Measurements from ENCODE around the gene VN1R5. TPM values are rescaled to one million over a fixed set of nuclear protein-coding genes. Genes with fewer than 3 reads are reported as not detected.
"Not testable (repeated sequence)": the region's sequence is repeated elsewhere in the genome, so short reads cannot be mapped to it uniquely, and the experiment has no call there.

VN1R5 gene
- total RNA-seq: not detected in 2 replicates

DNA sequence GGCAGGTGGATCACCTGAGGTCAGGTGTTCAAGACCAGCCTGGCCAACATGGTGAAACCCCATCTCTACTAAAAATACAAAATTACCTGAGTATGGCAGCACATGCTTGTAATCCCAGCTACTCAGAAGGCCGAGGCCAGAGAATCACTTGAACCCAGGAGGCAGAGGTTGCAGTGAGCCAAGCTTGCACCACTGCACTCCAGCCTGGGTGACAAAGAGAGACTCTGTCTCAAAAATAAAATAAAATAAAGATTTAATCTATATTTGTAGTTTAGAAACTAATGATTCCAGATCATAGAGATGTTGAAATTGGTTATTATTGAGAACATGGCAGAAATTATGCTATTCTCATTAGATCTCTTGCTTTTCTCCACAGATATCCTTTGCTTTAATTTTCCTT, at the start of gene VN1R5:
Gene VN1R5 (plus strand): TSS at position 301 of the 400 bp plus-strand sequence.
- H3K4me3 ChIP-seq (ENCODE audit: low read depth, low read length); H3K36me3 ChIP-seq (ENCODE audit: control insufficient read depth, insufficient read depth, low read length); DNase-seq (ENCODE audit: low read depth); H3K27me3 ChIP-seq (ENCODE audit: control insufficient read depth, insufficient read depth, low read length): not testable (repeated sequence)

DNA sequence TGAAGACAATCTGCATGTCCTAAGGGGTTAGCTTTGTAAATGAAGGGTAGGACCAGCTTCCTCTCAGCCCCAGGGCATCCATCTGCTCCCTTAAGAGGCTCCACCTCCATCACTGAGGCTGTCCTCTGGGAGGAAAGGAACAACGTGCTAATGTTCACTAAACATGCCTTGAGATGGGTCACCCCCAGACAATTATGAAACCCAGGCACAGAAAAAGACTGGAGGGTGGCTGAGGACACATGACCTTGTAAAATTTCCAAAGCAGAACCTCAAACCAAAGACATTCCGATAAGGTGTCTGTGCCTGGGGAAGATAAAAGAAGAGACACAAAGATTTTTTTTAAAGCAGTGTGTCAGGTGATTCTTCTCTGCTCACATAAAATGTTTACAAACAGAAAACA, 46.5 kb upstream of the VN1R5 start:
- H3K36me3 ChIP-seq (ENCODE audit: control insufficient read depth, insufficient read depth, low read length): no peaks in the 10 kb centered on the region
- peak overlapping the region; percentile 89 for H3K4me3 ChIP-seq (ENCODE audit: low read depth, low read length)
- no peaks in the 10 kb centered on the region for H3K27me3 ChIP-seq (ENCODE audit: control insufficient read depth, insufficient read depth, low read length)
- no peak for DNase-seq (ENCODE audit: low read depth)
- TF ChIP-seq, protein P1, sequence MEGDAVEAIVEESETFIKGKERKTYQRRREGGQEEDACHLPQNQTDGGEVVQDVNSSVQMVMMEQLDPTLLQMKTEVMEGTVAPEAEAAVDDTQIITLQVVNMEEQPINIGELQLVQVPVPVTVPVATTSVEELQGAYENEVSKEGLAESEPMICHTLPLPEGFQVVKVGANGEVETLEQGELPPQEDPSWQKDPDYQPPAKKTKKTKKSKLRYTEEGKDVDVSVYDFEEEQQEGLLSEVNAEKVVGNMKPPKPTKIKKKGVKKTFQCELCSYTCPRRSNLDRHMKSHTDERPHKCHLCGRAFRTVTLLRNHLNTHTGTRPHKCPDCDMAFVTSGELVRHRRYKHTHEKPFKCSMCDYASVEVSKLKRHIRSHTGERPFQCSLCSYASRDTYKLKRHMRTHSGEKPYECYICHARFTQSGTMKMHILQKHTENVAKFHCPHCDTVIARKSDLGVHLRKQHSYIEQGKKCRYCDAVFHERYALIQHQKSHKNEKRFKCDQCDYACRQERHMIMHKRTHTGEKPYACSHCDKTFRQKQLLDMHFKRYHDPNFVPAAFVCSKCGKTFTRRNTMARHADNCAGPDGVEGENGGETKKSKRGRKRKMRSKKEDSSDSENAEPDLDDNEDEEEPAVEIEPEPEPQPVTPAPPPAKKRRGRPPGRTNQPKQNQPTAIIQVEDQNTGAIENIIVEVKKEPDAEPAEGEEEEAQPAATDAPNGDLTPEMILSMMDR (IDR thresholded peaks at IDR 0.05; ENCODE audit: insufficient read depth, low read length, poor library complexity, severe bottlenecking): no peak

DNA sequence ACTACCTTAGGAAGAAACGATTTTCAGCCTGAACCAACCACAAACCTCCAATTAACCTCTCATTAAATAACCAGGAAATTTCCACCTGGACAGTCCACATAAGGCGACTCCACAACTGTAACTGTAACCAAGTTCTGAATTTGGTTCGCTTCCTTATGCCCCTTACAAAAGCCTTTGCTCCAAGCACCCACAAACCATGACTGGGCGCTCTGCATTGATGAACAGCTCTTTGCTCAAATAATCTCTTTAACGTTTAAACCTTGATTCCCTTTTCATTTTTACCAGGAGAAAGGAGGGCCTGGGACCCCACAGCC, 45.9 kb upstream of the VN1R5 start:
- no peak for DNase-seq (ENCODE audit: low read depth)
- H3K27me3 ChIP-seq (ENCODE audit: control insufficient read depth, insufficient read depth, low read length): no peaks in the 10 kb centered on the region
- TF ChIP-seq, protein P1 (IDR thresholded peaks at IDR 0.05; ENCODE audit: insufficient read depth, low read length, poor library complexity, severe bottlenecking): no peak

DNA sequence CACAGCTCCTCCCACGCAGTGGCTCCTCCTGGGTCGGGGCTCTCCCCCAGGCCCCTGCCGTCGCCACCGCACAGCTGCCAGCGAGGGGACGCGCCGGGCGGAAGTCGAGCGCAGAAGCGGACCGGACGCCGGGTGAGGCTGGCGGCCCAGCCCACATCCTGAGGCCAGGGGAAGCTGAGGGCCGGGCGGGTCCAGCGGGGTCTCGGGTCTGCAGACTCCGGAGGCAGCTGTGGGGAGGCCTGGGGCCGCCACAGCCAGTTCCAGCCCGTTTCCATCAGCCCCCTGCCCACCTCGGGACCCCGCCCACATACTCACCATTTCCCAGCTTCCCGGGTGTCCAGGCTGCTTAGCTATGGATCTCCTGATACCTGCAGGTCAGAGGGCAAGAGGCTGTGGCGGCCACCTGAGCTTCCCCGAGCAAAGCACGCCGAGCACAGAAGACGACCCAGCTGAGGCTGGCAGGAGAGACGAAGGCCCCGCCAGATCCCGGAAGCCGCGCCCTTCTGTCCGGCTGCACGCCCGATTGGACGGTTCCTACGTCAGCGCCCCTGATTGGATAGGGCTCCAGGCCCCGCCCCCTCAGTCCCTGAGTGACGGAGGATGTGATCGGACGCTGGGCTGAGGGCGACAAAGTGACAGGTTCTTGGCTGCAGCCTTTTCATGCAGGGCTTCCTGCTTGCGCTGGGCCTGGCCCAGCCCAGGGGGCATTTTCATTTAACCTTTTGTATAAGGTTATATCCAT, 45.3 kb upstream of the VN1R5 start:
- TF ChIP-seq, protein P1 (IDR thresholded peaks at IDR 0.05; ENCODE audit: insufficient read depth, low read length, poor library complexity, severe bottlenecking): no peak
- no peaks in the 10 kb centered on the region for H3K36me3 ChIP-seq (ENCODE audit: control insufficient read depth, insufficient read depth, low read length)
- peak; percentile 65 for DNase-seq (ENCODE audit: low read depth)
- peak overlapping the region; percentile 89 for H3K4me3 ChIP-seq (ENCODE audit: low read depth, low read length)
- H3K27me3 ChIP-seq (ENCODE audit: control insufficient read depth, insufficient read depth, low read length): no peaks in the 10 kb centered on the region

More for the DNA sequence above, 45.9 kb upstream of the VN1R5 start:
- no peaks in the 10 kb centered on the region for H3K36me3 ChIP-seq (ENCODE audit: control insufficient read depth, insufficient read depth, low read length)
- H3K4me3 ChIP-seq (ENCODE audit: low read depth, low read length): peak overlapping the region; percentile 89

DNA sequence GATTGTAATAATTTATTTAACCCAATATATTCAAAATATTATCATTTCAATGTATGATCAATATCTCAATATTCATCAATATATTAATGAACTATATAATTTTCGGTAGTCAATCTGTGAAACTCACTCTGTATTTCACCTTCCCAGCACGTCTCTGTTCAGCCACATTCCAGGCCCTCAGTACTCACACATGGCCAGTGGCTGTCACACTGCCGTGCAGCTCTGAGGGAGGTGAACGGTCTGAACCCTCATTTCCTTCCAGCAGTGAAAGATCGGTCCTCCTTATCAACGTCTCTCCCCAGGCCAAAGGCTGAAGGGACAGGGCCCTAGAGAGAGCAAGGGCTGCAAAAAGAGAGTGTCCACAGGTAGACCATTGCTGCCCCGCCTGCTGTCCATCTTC, 44.5 kb upstream of the VN1R5 start:
- H3K27me3 ChIP-seq (ENCODE audit: control insufficient read depth, insufficient read depth, low read length): no peaks in the 10 kb centered on the region
- H3K4me3 ChIP-seq (ENCODE audit: low read depth, low read length): no peak overlapping the region
- TF ChIP-seq, protein P1 (IDR thresholded peaks at IDR 0.05; ENCODE audit: insufficient read depth, low read length, poor library complexity, severe bottlenecking): no peak
- H3K36me3 ChIP-seq (ENCODE audit: control insufficient read depth, insufficient read depth, low read length): no peaks in the 10 kb centered on the region
- no peak for DNase-seq (ENCODE audit: low read depth)

DNA sequence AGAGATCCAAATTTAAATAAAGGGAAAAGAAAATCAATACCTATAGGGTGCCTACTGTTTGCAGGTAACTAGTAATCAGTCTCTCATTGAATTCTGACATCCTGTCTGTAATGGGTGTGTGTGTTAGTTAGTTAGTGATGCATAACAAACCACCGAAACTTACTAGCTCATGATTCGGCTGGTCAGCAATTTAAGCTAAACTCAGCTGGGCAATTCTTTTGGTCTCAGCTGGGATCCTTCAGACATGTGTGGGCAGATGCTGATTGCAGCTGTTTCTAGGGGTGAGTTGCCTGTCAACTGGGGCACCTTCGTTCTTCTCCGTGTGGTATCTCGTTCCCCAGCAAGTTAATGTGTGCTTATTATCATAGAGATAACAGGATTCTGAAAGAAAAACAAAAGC, 43.9 kb upstream of the VN1R5 start:
- DNase-seq (ENCODE audit: low read depth): peak; percentile 18
- TF ChIP-seq, protein P1 (IDR thresholded peaks at IDR 0.05; ENCODE audit: insufficient read depth, low read length, poor library complexity, severe bottlenecking): no peak
- Histone ChIP-seq H3K36me3 (ENCODE audit: control insufficient read depth, insufficient read depth, low read length) (no peaks in the 10 kb centered on the region), H3K4me3 (ENCODE audit: low read depth, low read length) (no peak overlapping the region), H3K27me3 (ENCODE audit: control insufficient read depth, insufficient read depth, low read length) (no peaks in the 10 kb centered on the region)
